NCI-H345 (cell line): ENCODE data around the gene DCAF4.

Experiments used
- DNase-seq: peaks from one replicate; lab custom pipeline; 2025; lab: John Stamatoyannopoulos, UW

DCAF4 gene

GRCh38 chr14:72926292-72927028 lies at the start of gene DCAF4:
Gene DCAF4 (plus strand): TSS chr14:72926464. CDS start chr14:72937979, 11,515 bp downstream.
- DNase-seq: peak; percentile 98

GRCh38 chr14:72876710-72877063 lies 49.6 kb upstream of the DCAF4 start:
- DNase-seq: no peak

GRCh38 chr14:72878746-72879145 lies 47.5 kb upstream of the DCAF4 start:
- no peak for DNase-seq

GRCh38 chr14:72879431-72879830 lies 46.8 kb upstream of the DCAF4 start:
- no peak for DNase-seq

- no peak for DNase-seq
Measured at GRCh38 chr14:72880164-72880563, 46.1 kb upstream of the DCAF4 start.

- DNase-seq: no peak
Measured at GRCh38 chr14:72880820-72881219, 45.4 kb upstream of the DCAF4 start.

GRCh38 chr14:72881543-72881942 lies 44.7 kb upstream of the DCAF4 start:
- DNase-seq: no peak

GRCh38 chr14:72882047-72882446 lies 44.2 kb upstream of the DCAF4 start:
- DNase-seq: no peak

- DNase-seq: no peak
Measured at GRCh38 chr14:72882463-72882862, 43.8 kb upstream of the DCAF4 start.

- no peak for DNase-seq
Measured at GRCh38 chr14:72883109-72883508, 43.2 kb upstream of the DCAF4 start.

GRCh38 chr14:72883961-72884360 lies 42.3 kb upstream of the DCAF4 start:
- no peak for DNase-seq

- DNase-seq: no peak
Measured at GRCh38 chr14:72884386-72884785, 41.9 kb upstream of the DCAF4 start.

- no peak for DNase-seq
Measured at GRCh38 chr14:72887514-72887913, 38.8 kb upstream of the DCAF4 start.

- no peak for DNase-seq
Measured at GRCh38 chr14:72888192-72888591, 38.1 kb upstream of the DCAF4 start.

GRCh38 chr14:72888636-72889201 lies 37.5 kb upstream of the DCAF4 start:
- no peak for DNase-seq

GRCh38 chr14:72889366-72889765 lies 36.9 kb upstream of the DCAF4 start:
- no peak for DNase-seq

GRCh38 chr14:72891666-72892102 lies 34.6 kb upstream of the DCAF4 start:
- no peak for DNase-seq

- peak; percentile 18 for DNase-seq
Measured at GRCh38 chr14:72892103-72892878, 34.0 kb upstream of the DCAF4 start.

GRCh38 chr14:72892879-72893635 lies 33.2 kb upstream of the DCAF4 start:
- no peak for DNase-seq

GRCh38 chr14:72893636-72894322 lies 32.5 kb upstream of the DCAF4 start, which contains the start of gene DPF3:
Gene DPF3 (minus strand): TSS chr14:72894101. CDS start chr14:72894088, 13 bp downstream.
- peak; percentile 84 for DNase-seq

- no peak for DNase-seq
Measured at GRCh38 chr14:72894323-72894622, 32.0 kb upstream of the DCAF4 start.
